Measurements from ENCODE around the gene ZNF101. TPM values are rescaled to one million over a fixed set of nuclear protein-coding genes. Genes with fewer than 3 reads are reported as not detected.
A peak's percentile ranks its signal among the peaks of the same experiment; 100 is the strongest.
"Not testable (repeated sequence)": the region's sequence is repeated elsewhere in the genome, so short reads cannot be mapped to it uniquely, and the experiment has no call there.

ZNF101 gene
- total RNA-seq, 2 donors from 2014 or later, result 11.6 to 13.4 TPM

GRCh38 chr19:19656451-19657396 lies 11.9 kb upstream of the ZNF101 start:
- no peak for ATAC-seq
- intact Hi-C loops (cut with DNase I, micrococcal nuclease), result no loop called here
- DNase-seq, result no peak

GRCh38 chr19:19657397-19657783 lies 11.2 kb upstream of the ZNF101 start:
- intact Hi-C loops (cut with DNase I, micrococcal nuclease), result no loop called here
- DNase-seq, result peak in 1 of 2 donors; percentile 5
- ATAC-seq, result no peak

- intact Hi-C loops (cut with DNase I, micrococcal nuclease), result no loop called here
- DNase-seq, result no peak
- ATAC-seq, result no peak
These were observed 8.9 kb upstream of the ZNF101 start for GRCh38 chr19:19659646-19660245.

- DNase-seq (peak in 1 of 2 donors; percentile 4), ATAC-seq (no peak)
- intact Hi-C loops (cut with DNase I, micrococcal nuclease), result no loop called here
These were observed 7.4 kb upstream of the ZNF101 start for GRCh38 chr19:19661141-19661674.

- intact Hi-C loops (cut with DNase I, micrococcal nuclease), result no loop called here
- DNase-seq (peak in 1 of 2 donors; percentile 19), ATAC-seq (no peak)
These were observed 6.9 kb upstream of the ZNF101 start for GRCh38 chr19:19661675-19662251.

GRCh38 chr19:19662344-19662743 lies 6.3 kb upstream of the ZNF101 start:
- no peak for ATAC-seq
- DNase-seq, result peak in 1 of 2 donors; percentile 11

GRCh38 chr19:19662871-19663255 lies 5.8 kb upstream of the ZNF101 start:
- intact Hi-C loops (cut with DNase I, micrococcal nuclease), result no loop called here
- ATAC-seq (no peak), DNase-seq (no peak)

More at GRCh38 chr19:19662344-19662743, 6.3 kb upstream of the ZNF101 start:
- intact Hi-C loops (cut with DNase I, micrococcal nuclease), result no loop called here

- DNase-seq (peak; percentile 96 to 98), ATAC-seq (peak; percentile 87)
These were observed 5.2 kb upstream of the ZNF101 start, which contains the start of gene ATP13A1 for GRCh38 chr19:19663256-19664120. ATP13A1 (minus strand) TSS chr19:19663676; CDS start chr19:19663666, 10 bp downstream.

GRCh38 chr19:19665420-19665948 lies 3.2 kb upstream of the ZNF101 start:
- ATAC-seq, result not testable (repeated sequence)
- peak in 1 of 2 donors; percentile 12 for DNase-seq

More at GRCh38 chr19:19663256-19664120, 5.2 kb upstream of the ZNF101 start, which contains the start of gene ATP13A1:
- intact Hi-C loops (cut with DNase I, micrococcal nuclease), result no loop called here

GRCh38 chr19:19670070-19670551 lies 1.5 kb downstream of the ZNF101 start:
- intact Hi-C loops (cut with DNase I, micrococcal nuclease), result no loop called here
- ATAC-seq (no peak), DNase-seq (no peak)

More at GRCh38 chr19:19665420-19665948, 3.2 kb upstream of the ZNF101 start:
- intact Hi-C loops (cut with DNase I, micrococcal nuclease), result not testable (repeated sequence)

- intact Hi-C loops (cut with DNase I, micrococcal nuclease), result no loop called here
- ATAC-seq (no peak), DNase-seq (no peak)
These were observed 4.2 kb downstream of the ZNF101 start for GRCh38 chr19:19672816-19673215.

GRCh38 chr19:19674315-19674714 lies 5.7 kb downstream of the ZNF101 start:
- ATAC-seq (no peak), DNase-seq (no peak)
- intact Hi-C loops (cut with DNase I, micrococcal nuclease), result no loop called here

- no peak for ATAC-seq
These were observed 8.9 kb downstream of the ZNF101 start for GRCh38 chr19:19677579-19677978.

GRCh38 chr19:19679176-19680073 lies 10.8 kb downstream of the ZNF101 start:
- intact Hi-C loops (cut with DNase I, micrococcal nuclease), result no loop called here
- ATAC-seq (no peak), DNase-seq (no peak)

More at GRCh38 chr19:19677579-19677978, 8.9 kb downstream of the ZNF101 start:
- intact Hi-C loops (cut with DNase I, micrococcal nuclease), result no loop called here
- DNase-seq, result no peak

- ATAC-seq; DNase-seq; intact Hi-C loops (cut with DNase I, micrococcal nuclease): not testable (repeated sequence)
These were observed 17.5 kb downstream of the ZNF101 start for GRCh38 chr19:19686119-19686518.

GRCh38 chr19:19686580-19686979 lies 17.9 kb downstream of the ZNF101 start:
- intact Hi-C loops (cut with DNase I, micrococcal nuclease), result no loop called here
- DNase-seq (no peak), ATAC-seq (no peak)

- intact Hi-C loops (cut with DNase I, micrococcal nuclease), result no loop called here
- DNase-seq (no peak), ATAC-seq (peak; percentile 40)
These were observed 18.5 kb downstream of the ZNF101 start for GRCh38 chr19:19687090-19687489.

Measured in left colon (tissue), 2 donors.